Osteocyte (in vitro differentiated cells): Measurements from ENCODE around the gene TENM3. TPM values are rescaled to one million over a fixed set of nuclear protein-coding genes. Genes with fewer than 3 reads are reported as not detected.

ENCODE experiments used
- DNase-seq: peaks from one replicate; pipeline ENCODE4 v3.0.0; 2021; ENCODE audit warnings: mixed read lengths; ENCODE audit not compliant: unreplicated experiment; ENCODE audit errors: extremely low spot score
- H3K27ac Mint-ChIP-seq: one replicate; pipeline ENCODE4 v1.8.0; 2021; ENCODE audit warnings: mild to moderate bottlenecking, mixed read lengths; ENCODE audit not compliant: unreplicated experiment
- H3K27me3 Mint-ChIP-seq: one replicate; pipeline ENCODE4 v1.8.0; 2021; ENCODE audit warnings: mixed read lengths; ENCODE audit not compliant: unreplicated experiment
- H3K36me3 Mint-ChIP-seq: one replicate; pipeline ENCODE4 v1.8.0; 2021; ENCODE audit warnings: mixed read lengths; ENCODE audit not compliant: unreplicated experiment
- H3K4me1 Mint-ChIP-seq: one replicate; pipeline ENCODE4 v1.8.0; 2021; ENCODE audit warnings: mixed read lengths; ENCODE audit not compliant: unreplicated experiment
- H3K4me3 Mint-ChIP-seq: one replicate; pipeline ENCODE4 v1.8.0; 2021; ENCODE audit warnings: mild to moderate bottlenecking, moderate library complexity, mixed read lengths; ENCODE audit not compliant: unreplicated experiment
- H3K9me3 Mint-ChIP-seq: one replicate; pipeline ENCODE4 v1.8.0; 2021; ENCODE audit warnings: mixed read lengths; ENCODE audit not compliant: unreplicated experiment
- CTCF ChIP-seq: fragments of 200-600 bp; sonication (generic); IDR thresholded peaks from 2 replicates; pipeline ENCODE4 v1.5.0; 2021; ENCODE audit warnings: antibody characterized with exemption, mild to moderate bottlenecking, moderate library complexity
- total RNA-seq: library from RNA; stranded (reverse); gene quantifications from 2 replicates; pipeline ENCODE4 v1.2.1, GENCODE V29; 2021

Gene TENM3
- total RNA-seq, 1 donor from 2014 or later: 78.3 TPM

GRCh38 chr4:182203872-182204411 is 39.3 kb upstream of the TENM3 start:
- no peak for DNase-seq
- Mint-ChIP-seq H3K27ac (no peak overlapping the region), H3K4me3 (no peak overlapping the region), H3K36me3 (no peaks in the 10 kb centered on the region), H3K9me3 (no peaks in the 10 kb centered on the region), H3K4me1 (peaks cover 27% of the 10 kb centered on the region), H3K27me3 (no peaks in the 10 kb centered on the region)
- no peak for TF ChIP-seq CTCF

GRCh38 chr4:182205306-182205705 is 37.9 kb upstream of the TENM3 start:
- H3K4me1 Mint-ChIP-seq: peaks cover 33% of the 10 kb centered on the region
- H3K27ac Mint-ChIP-seq: no peak overlapping the region
- H3K27me3 Mint-ChIP-seq: no peaks in the 10 kb centered on the region
- no peak for DNase-seq
- H3K9me3 Mint-ChIP-seq: no peaks in the 10 kb centered on the region
- no peaks in the 10 kb centered on the region for H3K36me3 Mint-ChIP-seq
- TF ChIP-seq CTCF: no peak
- H3K4me3 Mint-ChIP-seq: no peak overlapping the region

- peaks cover 31% of the 10 kb centered on the region for H3K4me1 Mint-ChIP-seq
- TF ChIP-seq CTCF: no peak
- no peak for DNase-seq
These were observed 36.9 kb upstream of the TENM3 start for GRCh38 chr4:182206266-182206665.

GRCh38 chr4:182206916-182207315 is 36.3 kb upstream of the TENM3 start:
- TF ChIP-seq CTCF: no peak
- no peaks in the 10 kb centered on the region for H3K36me3 Mint-ChIP-seq
- H3K4me1 Mint-ChIP-seq: peaks cover 32% of the 10 kb centered on the region
- no peaks in the 10 kb centered on the region for H3K27me3 Mint-ChIP-seq
- no peaks in the 10 kb centered on the region for H3K9me3 Mint-ChIP-seq
- H3K4me3 Mint-ChIP-seq: peak overlapping the region; percentile 7
- peak overlapping the region; percentile 37 for H3K27ac Mint-ChIP-seq
- DNase-seq: no peak

More at GRCh38 chr4:182206266-182206665, 36.9 kb upstream of the TENM3 start:
- Mint-ChIP-seq H3K36me3 (no peaks in the 10 kb centered on the region), H3K4me3 (no peak overlapping the region), H3K27me3 (no peaks in the 10 kb centered on the region), H3K27ac (no peak overlapping the region), H3K9me3 (no peaks in the 10 kb centered on the region)

GRCh38 chr4:182207830-182208396 is 35.3 kb upstream of the TENM3 start:
- Mint-ChIP-seq H3K4me3 (no peak overlapping the region), H3K4me1 (peaks cover 39% of the 10 kb centered on the region), H3K27ac (peak overlapping the region; percentile 75), H3K27me3 (no peaks in the 10 kb centered on the region), H3K36me3 (no peaks in the 10 kb centered on the region), H3K9me3 (no peaks in the 10 kb centered on the region)
- no peak for TF ChIP-seq CTCF
- no peak for DNase-seq
